A549 (cell line): ENCODE results near the gene ATP11A. TPM values are rescaled to one million over a fixed set of nuclear protein-coding genes. Genes with fewer than 3 reads are reported as not detected.

Experiments
- ATAC-seq, 2 experiments: fragments of 200-7000 bp in 1 of 2; fragments of >200 bp in 1 of 2; cut with Nextera tagmentation in 1 of 2; cut with Tn5 transposase in 1 of 2; 3 replicates each; pipeline versions ENCODE4 v1.8.0 to v1.9.1; 2018 to 2020; ENCODE audit warnings: mild to moderate bottlenecking in 1 of 2, moderate library complexity in 1 of 2
- CTCF ChIA-PET: fragments of 300-600 bp; sonication (Branson Sonifier 250); formaldehyde crosslinking; extraction: SDS; loops from one replicate; lab custom pipeline; 2021; ENCODE audit warnings: antibody characterized with exemption, inconsistent platforms; lab: Yijun Ruan, JAX
- POLR2A ChIA-PET: fragments of 350-600 bp; formaldehyde crosslinking; extraction: SDS; loops from one replicate; lab custom pipeline; 2021; ENCODE audit warnings: antibody characterized with exemption, inconsistent platforms; lab: Yijun Ruan, JAX
- DNase-seq, 2 experiments: peaks; one replicate each; pipeline versions ENCODE4 v3.0.0 to v3.0.0-alpha.2; 2011 to 2016; ENCODE audit warnings: low read depth in 1 of 2, low spot score in 1 of 2
- FAIRE-seq: peaks from 2 replicates; lab custom pipeline; 2011; peaks lifted over from hg19 to GRCh38; lab: Jason Lieb, UNC
- H3K27ac ChIP-seq, 2 experiments: fragments of >200 bp; sonication (Bioruptor Twin); formaldehyde crosslinking; 3 replicates each; pipeline ENCODE4 v1.5.1; 2016 to 2017
- H3K4me1 ChIP-seq: fragments of >200 bp; sonication (Bioruptor Twin); formaldehyde crosslinking; 3 replicates; pipeline ENCODE4 v1.6.1; 2016
- H3K4me2 ChIP-seq: fragments of >200 bp; sonication (Bioruptor Twin); formaldehyde crosslinking; 3 replicates; pipeline ENCODE4 v1.6.1; 2016
- H3K4me3 ChIP-seq: fragments of >200 bp; sonication (Bioruptor Twin); formaldehyde crosslinking; 3 replicates; pipeline ENCODE4 v1.5.1; 2016
- H3K9me3 ChIP-seq: fragments of >200 bp; sonication (Bioruptor Twin); formaldehyde crosslinking; 3 replicates; pipeline ENCODE4 v1.6.1; 2016
- ATOH8 ChIP-seq: fragments of 250-450 bp; sonication (Bioruptor Pico); IDR thresholded peaks from 2 replicates; pipeline ENCODE4 v1.5.0; 2020; ENCODE audit warnings: low read depth, mild to moderate bottlenecking, moderate library complexity
- BHLHE40 ChIP-seq: IDR thresholded peaks from 2 replicates; pipeline ENCODE4 v1.6.1; 2012; ENCODE audit warnings: low read depth, low read length, inconsistent platforms
- CBX8 ChIP-seq: fragments of 200-600 bp; sonication (generic); IDR thresholded peaks from 2 replicates; pipeline ENCODE4 v1.6.1; 2016
- EHMT2 ChIP-seq: fragments of 200-600 bp; sonication (generic); IDR thresholded peaks from 2 replicates; pipeline ENCODE4 v1.6.1; 2016; ENCODE audit warnings: antibody characterized with exemption, low read depth, mild to moderate bottlenecking, moderate library complexity
- FOSB ChIP-seq: fragments of 250-450 bp; sonication (Bioruptor Pico); IDR thresholded peaks from 2 replicates; pipeline ENCODE4 v1.5.0; 2020; ENCODE audit warnings: mild to moderate bottlenecking, moderate library complexity
- GATA3 ChIP-seq: IDR thresholded peaks from 2 replicates; pipeline ENCODE4 v1.6.1; 2012; ENCODE audit warnings: borderline replicate concordance
- HES2 ChIP-seq: fragments of >200 bp; sonication (Bioruptor Twin); formaldehyde crosslinking; IDR thresholded peaks from 2 replicates; pipeline ENCODE4 v1.6.1; 2016
- HEYL ChIP-seq: fragments of 250-450 bp; sonication (Bioruptor Pico); IDR thresholded peaks from 2 replicates; pipeline ENCODE4 v1.8.0; 2021; ENCODE audit warnings: mild to moderate bottlenecking, moderate library complexity
- HOXA7 ChIP-seq: fragments of 250-450 bp; sonication (Bioruptor Pico); IDR thresholded peaks from 2 replicates; pipeline ENCODE4 v1.5.0; 2020; ENCODE audit warnings: mild to moderate bottlenecking, moderate library complexity
- HOXB5 ChIP-seq: fragments of 250-450 bp; sonication (Bioruptor Pico); IDR thresholded peaks from 2 replicates; pipeline ENCODE4 v1.5.0; 2020; ENCODE audit warnings: mild to moderate bottlenecking, moderate library complexity
- JUN ChIP-seq, 2 experiments: fragments of >200 bp; sonication (Bioruptor Twin); formaldehyde crosslinking; IDR thresholded peaks; 2 replicates in 1 of 2; 3 replicates in 1 of 2; pipeline ENCODE4 v1.6.1; 2016 to 2017
- JUNB ChIP-seq: fragments of >200 bp; sonication (Bioruptor Twin); formaldehyde crosslinking; IDR thresholded peaks from 2 replicates; pipeline ENCODE4 v1.6.1; 2016
- MAZ ChIP-seq: fragments of 150-350 bp; IDR thresholded peaks from 2 replicates; pipeline ENCODE4 v1.6.1; 2014; ENCODE audit warnings: antibody characterized with exemption, low read depth, low read length, borderline replicate concordance
- NFE2L2 ChIP-seq: fragments of 150-350 bp; conservative IDR thresholded peaks from 2 replicates; pipeline ENCODE4 v1.6.1; 2014; ENCODE audit warnings: low read length
- NR3C1 ChIP-seq: fragments of >200 bp; sonication (Bioruptor Twin); formaldehyde crosslinking; IDR thresholded peaks from 3 replicates; pipeline ENCODE4 v1.6.1; 2017
- RARB ChIP-seq: fragments of 250-450 bp; sonication (Bioruptor Pico); IDR thresholded peaks from 2 replicates; pipeline ENCODE4 v1.8.0; 2021; ENCODE audit warnings: mild to moderate bottlenecking, moderate library complexity
- RCOR1 ChIP-seq: fragments of 150-350 bp; IDR thresholded peaks from 2 replicates; pipeline ENCODE4 v1.6.1; 2014; ENCODE audit warnings: antibody characterized with exemption, low read length, low read depth
- REST ChIP-seq: fragments of 200-600 bp; sonication (generic); IDR thresholded peaks from 2 replicates; pipeline ENCODE4 v1.6.1; 2016; ENCODE audit warnings: antibody characterized with exemption, mild to moderate bottlenecking, moderate library complexity
- SMC3 ChIP-seq: fragments of >200 bp; sonication (Bioruptor Twin); formaldehyde crosslinking; IDR thresholded peaks from 3 replicates; pipeline ENCODE4 v1.6.1; 2018; ENCODE audit warnings: inconsistent platforms
- TP53 ChIP-seq: fragments of 250-450 bp; sonication (Bioruptor Pico); IDR thresholded peaks from 2 replicates; pipeline ENCODE4 v1.5.0; 2021; ENCODE audit warnings: mild to moderate bottlenecking, moderate library complexity
- USF2 ChIP-seq: fragments of 450-650 bp; IDR thresholded peaks from 2 replicates; pipeline ENCODE4 v1.6.1; 2014; ENCODE audit warnings: antibody characterized with exemption
- ZSCAN20 ChIP-seq: fragments of 250-450 bp; sonication (Bioruptor Pico); IDR thresholded peaks from 2 replicates; pipeline ENCODE4 v1.8.0; 2022; ENCODE audit warnings: mild to moderate bottlenecking, moderate library complexity
- WGBS: methylation state at CpG from one replicate; pipeline ENCODE4 v1.1.6; 2017; ENCODE audit errors: missing lambda C conversion rate; 5-methylcytosine and 5-hydroxymethylcytosine counted together
- polyA plus RNA-seq, 4 experiments: library from polyadenylated mRNA; depleted of rRNA in 3 of 4; stranded (reverse); fragments of >200 nt; fragmentation: RNase III in 1 of 4; extraction: RNeasy Plus Mini Kit Qiagen cat#74134 plus additional on column Dnase treatment in 1 of 4; gene quantifications; 2 replicates in 3 of 4; 3 replicates in 1 of 4; pipeline ENCODE4 v1.2.3, GENCODE V29; 2011 to 2017

ATP11A gene
- polyA plus RNA-seq, 2 of the 4 experiments (the other 2 are of a cell fraction): 4.1 to 8.0 TPM

GRCh38 chr13:112657850-112658445 lies 31.9 kb upstream of the ATP11A start:
- no peaks in the 10 kb centered on the region for H3K4me1 ChIP-seq
- no peaks in the 10 kb centered on the region for H3K9me3 ChIP-seq
- no peak for TF ChIP-seq HOXB5
- TF ChIP-seq CBX8: no peak
- no peak for TF ChIP-seq USF2
- TF ChIP-seq SMC3: no peak
- TF ChIP-seq NR3C1: no peak
- no peak for TF ChIP-seq MAZ
- TF ChIP-seq ATOH8 (CRISPR knock-in tag): no peak
- no peak for TF ChIP-seq TP53
- TF ChIP-seq GATA3: no peak
- no peak for TF ChIP-seq RCOR1
- no peak for TF ChIP-seq FOSB (CRISPR knock-in tag)
- no peak for TF ChIP-seq JUN (IDR thresholded peaks at IDR 0.05)
- TF ChIP-seq REST: no peak
- TF ChIP-seq ZSCAN20: no peak
- no peak for TF ChIP-seq JUNB
- TF ChIP-seq HOXA7: no peak
- ChIA-PET CTCF (interaction anchor here (0.9 kb wide), 1 partner anchor 217 kb away, joined by 3 read pairs; no protein-coding TSS in a partner anchor), POLR2A (no interaction called here)
- H3K4me2 ChIP-seq: no peak overlapping the region
- DNase-seq (no peak), ATAC-seq (no peak), FAIRE-seq (no peak)
- WGBS: 81% methylated on average over 6 of the region's 14 CpGs
- no peak overlapping the region for H3K4me3 ChIP-seq
- no peak overlapping the region for H3K27ac ChIP-seq

GRCh38 chr13:112658808-112659207 lies 31.0 kb upstream of the ATP11A start:
- ChIA-PET POLR2A (no interaction called here), CTCF (interaction anchor here (0.9 kb wide), 1 partner anchor 216 kb away, joined by 3 read pairs; no protein-coding TSS in a partner anchor)
- Histone ChIP-seq H3K9me3 (no peaks in the 10 kb centered on the region), H3K27ac (no peak overlapping the region), H3K4me3 (no peak overlapping the region), H3K4me1 (no peaks in the 10 kb centered on the region), H3K4me2 (no peak overlapping the region)
- 38% methylated on average over 1 of the region's 1 CpG for WGBS
- FAIRE-seq (no peak), DNase-seq (no peak), ATAC-seq (no peak)
- no peak for TF ChIP-seq NFE2L2

- TF ChIP-seq BHLHE40 (no peak), HEYL (no peak), HES2 (no peak), RARB (no peak), SMC3 (no peak), GATA3 (no peak), NR3C1 (no peak), EHMT2 (no peak), NFE2L2 (no peak)
- H3K4me2 ChIP-seq: no peak overlapping the region
- ATAC-seq (no peak), DNase-seq (no peak), FAIRE-seq (no peak)
- H3K4me3 ChIP-seq: no peak overlapping the region
- no peaks in the 10 kb centered on the region for H3K9me3 ChIP-seq
- WGBS: 46% methylated on average over 2 of the region's 2 CpGs
- ChIA-PET POLR2A (no interaction called here), CTCF (interaction anchor here (1.2 kb wide), 1 partner anchor 20 kb away, joined by 3 read pairs; no protein-coding TSS in a partner anchor)
- no peaks in the 10 kb centered on the region for H3K4me1 ChIP-seq
- no peak overlapping the region for H3K27ac ChIP-seq
Measured at GRCh38 chr13:112661291-112661690, 28.5 kb upstream of the ATP11A start.
